SU-DHL-6 (cell line): ENCODE measurements around the gene IRF9.

Experiments used
- H2AFZ ChIP-seq: fragments of 200-600 bp; sonication (generic); 2 replicates; pipeline ENCODE4 v1.6.1; 2014; ENCODE audit warnings: low read depth, mild to moderate bottlenecking, moderate library complexity, mixed read lengths, antibody characterized with exemption, low read length; ENCODE audit not compliant: severe bottlenecking
- H3F3A ChIP-seq: fragments of 200-600 bp; shearing (Covaris generic); 2 replicates; pipeline ENCODE4 v1.6.0; 2016; ENCODE audit warnings: antibody characterized with exemption, mild to moderate bottlenecking; ENCODE audit not compliant: insufficient read depth
- H3K27ac ChIP-seq: fragments of 200-600 bp; sonication (generic); 2 replicates; pipeline ENCODE4 v1.5.1; 2016; ENCODE audit warnings: low read depth, mild to moderate bottlenecking, low read length, moderate library complexity, mixed read lengths
- H3K27me3 ChIP-seq: fragments of 200-600 bp; sonication (generic), shearing (Covaris generic); 2 replicates; pipeline ENCODE4 v1.6.0; 2014; ENCODE audit warnings: mild to moderate bottlenecking, low read length
- H3K36me3 ChIP-seq: fragments of 200-600 bp; sonication (generic); 2 replicates; pipeline ENCODE4 v1.6.1; 2014; ENCODE audit warnings: mild to moderate bottlenecking, low read length, mixed read lengths
- H3K4me2 ChIP-seq: fragments of 300-600, 200-600 bp; shearing (Covaris generic), sonication (generic); 2 replicates; pipeline ENCODE4 v1.6.0; 2014; ENCODE audit warnings: low read length, low read depth, mild to moderate bottlenecking; ENCODE audit not compliant: poor library complexity, severe bottlenecking
- H3K4me3 ChIP-seq: fragments of 200-600 bp; sonication (generic); 2 replicates; pipeline ENCODE4 v1.5.1; 2014; ENCODE audit warnings: antibody characterized with exemption, low read length, mild to moderate bottlenecking, mixed read lengths; ENCODE audit not compliant: insufficient read depth, poor library complexity, severe bottlenecking
- H3K79me2 ChIP-seq: fragments of 200-600 bp; sonication (generic); 2 replicates; pipeline ENCODE4 v1.6.1; 2014; ENCODE audit warnings: mild to moderate bottlenecking, low read length, moderate library complexity; ENCODE audit not compliant: insufficient read depth
- H3K9ac ChIP-seq: fragments of 200-600 bp; sonication (generic); 2 replicates; pipeline ENCODE4 v1.7.0; 2014; ENCODE audit warnings: mild to moderate bottlenecking, low read length
- H3K9me2 ChIP-seq: fragments of 200-600 bp; sonication (generic); replicated peaks from 2 replicates; pipeline ENCODE4 v1.6.1; 2014; ENCODE audit warnings: low read length; ENCODE audit not compliant: insufficient read depth
- H3K9me3 ChIP-seq: fragments of 200-600 bp; sonication (generic); 2 replicates; pipeline ENCODE4 v1.6.1; 2014; ENCODE audit warnings: low read length, mixed read lengths; ENCODE audit not compliant: insufficient read depth
- H4K20me1 ChIP-seq: fragments of 200-600 bp; sonication (generic); 2 replicates; pipeline ENCODE4 v1.6.1; 2014; ENCODE audit warnings: low read depth, mild to moderate bottlenecking, antibody characterized with exemption, low read length, moderate library complexity, mixed read lengths
- EZH2phosphoT487 ChIP-seq: fragments of 200-600 bp; sonication (generic), shearing (Covaris generic); conservative IDR thresholded peaks from 2 replicates; pipeline ENCODE4 v1.6.1; 2018; ENCODE audit warnings: mild to moderate bottlenecking, antibody characterized with exemption, low read length, moderate library complexity, mixed read lengths
- TF ChIP-seq, protein P1 (sequence below): fragments of 200-600 bp; sonication (generic); IDR thresholded peaks from one replicate; pipeline ENCODE4 v1.5.1; 2017; ENCODE audit warnings: antibody characterized with exemption, mild to moderate bottlenecking, low read length, moderate library complexity; ENCODE audit not compliant: insufficient read depth, poor library complexity, severe bottlenecking

The IRF9 gene

DNA sequence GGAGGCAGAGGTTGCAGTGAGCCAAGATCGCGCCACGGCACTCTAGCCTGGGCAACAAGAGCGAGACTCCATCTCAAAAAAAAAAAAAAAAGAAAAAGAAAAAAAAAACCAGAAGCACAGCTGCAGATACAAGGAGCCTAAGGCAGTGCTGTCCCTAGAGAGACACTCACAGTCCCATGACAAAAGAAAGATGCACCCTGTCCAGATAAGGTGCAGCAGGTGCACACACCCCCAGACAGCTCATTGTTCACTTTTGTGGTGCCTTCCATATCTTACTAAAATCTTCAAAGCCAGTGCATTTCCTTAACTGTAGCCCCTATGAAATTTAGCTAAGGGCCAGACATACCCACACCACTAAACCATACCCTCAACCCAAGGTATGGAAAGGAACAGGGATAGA lies 38.6 kb upstream of the IRF9 start:
- Histone ChIP-seq H3K9me2 (no peaks in the 10 kb centered on the region), H2AFZ (no peak overlapping the region), H3K27ac (no peak overlapping the region), H3K79me2 (no peaks in the 10 kb centered on the region), H3K36me3 (no peaks in the 10 kb centered on the region), H3K9ac (no peak overlapping the region), H3F3A (no peaks in the 10 kb centered on the region), H3K4me3 (no peak overlapping the region), H3K4me2 (no peak overlapping the region), H3K27me3 (no peaks in the 10 kb centered on the region), H3K9me3 (no peaks in the 10 kb centered on the region), H4K20me1 (no peaks in the 10 kb centered on the region)
- TF ChIP-seq, protein P1, sequence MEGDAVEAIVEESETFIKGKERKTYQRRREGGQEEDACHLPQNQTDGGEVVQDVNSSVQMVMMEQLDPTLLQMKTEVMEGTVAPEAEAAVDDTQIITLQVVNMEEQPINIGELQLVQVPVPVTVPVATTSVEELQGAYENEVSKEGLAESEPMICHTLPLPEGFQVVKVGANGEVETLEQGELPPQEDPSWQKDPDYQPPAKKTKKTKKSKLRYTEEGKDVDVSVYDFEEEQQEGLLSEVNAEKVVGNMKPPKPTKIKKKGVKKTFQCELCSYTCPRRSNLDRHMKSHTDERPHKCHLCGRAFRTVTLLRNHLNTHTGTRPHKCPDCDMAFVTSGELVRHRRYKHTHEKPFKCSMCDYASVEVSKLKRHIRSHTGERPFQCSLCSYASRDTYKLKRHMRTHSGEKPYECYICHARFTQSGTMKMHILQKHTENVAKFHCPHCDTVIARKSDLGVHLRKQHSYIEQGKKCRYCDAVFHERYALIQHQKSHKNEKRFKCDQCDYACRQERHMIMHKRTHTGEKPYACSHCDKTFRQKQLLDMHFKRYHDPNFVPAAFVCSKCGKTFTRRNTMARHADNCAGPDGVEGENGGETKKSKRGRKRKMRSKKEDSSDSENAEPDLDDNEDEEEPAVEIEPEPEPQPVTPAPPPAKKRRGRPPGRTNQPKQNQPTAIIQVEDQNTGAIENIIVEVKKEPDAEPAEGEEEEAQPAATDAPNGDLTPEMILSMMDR, result no peak
- no peak for TF ChIP-seq EZH2phosphoT487

DNA sequence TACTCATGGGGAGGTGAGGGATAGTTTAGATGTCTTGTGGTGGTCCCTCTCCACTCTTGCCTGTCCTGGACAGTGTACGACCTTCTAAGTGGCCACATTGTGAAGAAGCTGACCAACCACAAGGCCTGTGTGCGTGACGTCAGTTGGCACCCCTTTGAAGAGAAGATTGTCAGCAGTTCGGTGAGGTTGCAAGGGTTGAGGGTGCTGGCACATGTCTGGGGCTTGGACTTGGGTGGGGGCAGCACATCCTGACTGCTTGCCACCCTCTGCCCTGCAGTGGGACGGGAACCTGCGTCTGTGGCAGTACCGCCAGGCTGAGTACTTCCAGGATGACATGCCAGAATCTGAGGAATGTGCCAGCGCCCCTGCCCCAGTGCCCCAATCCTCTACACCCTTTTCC lies 38.2 kb upstream of the IRF9 start:
- Histone ChIP-seq H2AFZ (no peak overlapping the region), H3F3A (no peaks in the 10 kb centered on the region), H3K27me3 (no peaks in the 10 kb centered on the region), H3K9me3 (no peaks in the 10 kb centered on the region), H3K9me2 (no peaks in the 10 kb centered on the region), H3K36me3 (no peaks in the 10 kb centered on the region), H3K9ac (no peak overlapping the region), H4K20me1 (no peaks in the 10 kb centered on the region), H3K79me2 (no peaks in the 10 kb centered on the region), H3K4me2 (no peak overlapping the region), H3K27ac (no peak overlapping the region), H3K4me3 (no peak overlapping the region)
- TF ChIP-seq, protein P1, result no peak
- no peak for TF ChIP-seq EZH2phosphoT487

DNA sequence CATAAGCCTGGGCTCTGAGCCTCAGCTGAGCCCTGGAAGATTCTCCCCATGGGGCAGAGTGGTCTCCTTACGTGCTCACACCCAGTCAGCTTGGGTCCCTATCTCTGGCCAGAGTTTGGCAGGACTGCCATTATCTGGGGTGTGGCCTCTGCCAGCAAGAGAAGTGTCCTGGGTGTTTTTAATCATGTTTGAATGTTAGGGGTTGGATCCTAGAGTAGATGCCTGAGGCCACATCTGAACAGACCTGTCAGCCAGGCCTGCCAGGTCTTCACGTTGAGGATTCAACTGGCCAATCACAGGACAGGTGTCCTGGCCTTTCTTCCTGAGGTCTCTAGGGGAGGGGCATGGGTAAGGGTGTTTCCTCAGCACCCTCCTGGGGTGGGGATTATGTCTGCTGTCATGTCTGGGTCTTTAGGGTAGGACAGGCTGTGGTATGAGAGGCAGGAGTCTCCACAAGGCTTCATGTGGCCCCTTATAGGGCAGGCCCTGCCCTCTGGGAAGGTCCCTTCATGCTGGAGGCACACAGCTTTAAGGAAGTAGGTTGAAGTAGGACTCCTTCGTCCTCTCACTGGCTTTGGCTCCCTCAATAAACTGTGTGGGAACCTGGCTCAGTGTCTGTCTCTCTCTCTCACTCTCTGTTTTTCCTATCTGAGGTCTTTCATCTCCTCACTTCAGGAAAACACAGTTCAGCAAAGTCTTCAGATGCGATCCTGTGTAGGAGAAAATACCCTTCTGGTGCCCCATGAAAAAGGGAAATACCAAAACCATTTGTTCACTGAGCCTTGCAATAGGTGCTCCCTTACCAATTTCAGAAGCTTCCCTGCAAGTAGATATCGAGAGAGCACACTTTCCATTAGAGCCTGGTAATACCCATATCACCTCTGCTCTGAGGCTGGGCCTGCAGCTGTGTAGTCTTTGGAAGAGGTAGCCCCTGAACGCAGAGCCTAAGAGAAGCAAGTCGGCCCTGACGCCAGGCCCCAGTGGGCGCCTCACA lies 37.3 kb upstream of the IRF9 start:
- H3K4me2 ChIP-seq, result no peak overlapping the region
- no peak overlapping the region for H2AFZ ChIP-seq
- H3K9ac ChIP-seq, result no peak overlapping the region
- H3K9me3 ChIP-seq, result no peaks in the 10 kb centered on the region
- no peak for TF ChIP-seq EZH2phosphoT487
- TF ChIP-seq, protein P1, result no peak
- H3K4me3 ChIP-seq, result no peak overlapping the region
- no peaks in the 10 kb centered on the region; the same call in 1 of the 2 replicates for H3F3A ChIP-seq
- no peaks in the 10 kb centered on the region for H3K9me2 ChIP-seq
- H3K79me2 ChIP-seq, result no peaks in the 10 kb centered on the region
- no peaks in the 10 kb centered on the region for H4K20me1 ChIP-seq
- H3K27ac ChIP-seq, result no peak overlapping the region
- H3K27me3 ChIP-seq, result no peaks in the 10 kb centered on the region
- H3K36me3 ChIP-seq, result no peaks in the 10 kb centered on the region
